ENCODE measurements around the gene PLEKHN1. TPM values are rescaled to one million over a fixed set of nuclear protein-coding genes. Genes with fewer than 3 reads are reported as not detected.
"Not testable (repeated sequence)": the region's sequence is repeated elsewhere in the genome, so short reads cannot be mapped to it uniquely, and the experiment has no call there.

Gene PLEKHN1
- total RNA-seq, 1 donor from 2014 or later, result 0.40 TPM

- peak; percentile 12 for ATAC-seq
- DNase-seq (ENCODE audit: low spot score), result no peak
- intact Hi-C loops (cut with DNase I), result loop anchor here (5.0 kb wide), 1 partner anchor 82 kb away; no protein-coding TSS in a partner anchor
Observed at GRCh38 chr1:980602-981395, 14.5 kb downstream of the PLEKHN1 start.

- DNase-seq (ENCODE audit: low spot score), result no peak
- no peak for ATAC-seq
- intact Hi-C loops (cut with DNase I), result loop anchor here (5.0 kb wide), 1 partner anchor 81 kb away; no protein-coding TSS in a partner anchor
Observed at GRCh38 chr1:981491-981954, 15.2 kb downstream of the PLEKHN1 start.

- intact Hi-C loops (cut with DNase I), result loop anchor here (5.0 kb wide), 1 partner anchor 80 kb away; no protein-coding TSS in a partner anchor
- ATAC-seq, result peak; percentile 4
- no peak for DNase-seq (ENCODE audit: low spot score)
Observed at GRCh38 chr1:981955-982558, 15.8 kb downstream of the PLEKHN1 start, which contains the start of gene PERM1. TSS of gene PERM1 (minus strand) at chr1:982093. CDS start at chr1:981029, 1,064 bp downstream.

- DNase-seq (ENCODE audit: low spot score) (no peak), ATAC-seq (no peak)
- intact Hi-C loops (cut with DNase I), result loop anchor here (5.0 kb wide), 1 partner anchor 79 kb away; no protein-coding TSS in a partner anchor
Observed at GRCh38 chr1:982765-983436, 16.6 kb downstream of the PLEKHN1 start.

- intact Hi-C loops (cut with DNase I), result loop anchor here (5.0 kb wide), 1 partner anchor 78 kb away; no protein-coding TSS in a partner anchor
- DNase-seq (ENCODE audit: low spot score), result no peak
- ATAC-seq, result peak; percentile 60
Observed at GRCh38 chr1:983798-984475, 17.7 kb downstream of the PLEKHN1 start.

GRCh38 chr1:984476-984814 lies 18.2 kb downstream of the PLEKHN1 start:
- intact Hi-C loops (cut with DNase I), result loop anchor here (5.0 kb wide), 1 partner anchor 78 kb away; no protein-coding TSS in a partner anchor
- no peak for ATAC-seq
- no peak for DNase-seq (ENCODE audit: low spot score)

- ATAC-seq (no peak), DNase-seq (ENCODE audit: low spot score) (no peak)
- intact Hi-C loops (cut with DNase I), result no loop called here
Observed at GRCh38 chr1:985126-985525, 18.8 kb downstream of the PLEKHN1 start.

GRCh38 chr1:988061-988460 lies 21.8 kb downstream of the PLEKHN1 start:
- DNase-seq (ENCODE audit: low spot score); intact Hi-C loops (cut with DNase I); ATAC-seq: not testable (repeated sequence)

GRCh38 chr1:991275-991674 lies 25.0 kb downstream of the PLEKHN1 start:
- intact Hi-C loops (cut with DNase I); DNase-seq (ENCODE audit: low spot score); ATAC-seq: not testable (repeated sequence)

GRCh38 chr1:991895-992294 lies 25.6 kb downstream of the PLEKHN1 start:
- ATAC-seq (no peak), DNase-seq (ENCODE audit: low spot score) (no peak)
- intact Hi-C loops (cut with DNase I), result no loop called here

- ATAC-seq (no peak), DNase-seq (ENCODE audit: low spot score) (no peak)
- intact Hi-C loops (cut with DNase I), result no loop called here
Observed at GRCh38 chr1:992362-992761, 26.1 kb downstream of the PLEKHN1 start.

GRCh38 chr1:993379-993995 lies 27.2 kb downstream of the PLEKHN1 start:
- DNase-seq (ENCODE audit: low spot score), result no peak
- intact Hi-C loops (cut with DNase I), result no loop called here
- ATAC-seq, result no peak

- DNase-seq (ENCODE audit: low spot score); intact Hi-C loops (cut with DNase I); ATAC-seq: not testable (repeated sequence)
Observed at GRCh38 chr1:994546-994945, 28.3 kb downstream of the PLEKHN1 start.

GRCh38 chr1:995665-996633 lies 29.7 kb downstream of the PLEKHN1 start:
- DNase-seq (ENCODE audit: low spot score) (no peak), ATAC-seq (no peak)
- intact Hi-C loops (cut with DNase I), result no loop called here

GRCh38 chr1:996851-997712 lies 30.8 kb downstream of the PLEKHN1 start:
- intact Hi-C loops (cut with DNase I), result no loop called here
- DNase-seq (ENCODE audit: low spot score), result no peak
- ATAC-seq, result no peak

GRCh38 chr1:997713-997992 lies 31.4 kb downstream of the PLEKHN1 start:
- no peak for ATAC-seq
- DNase-seq (ENCODE audit: low spot score), result no peak
- intact Hi-C loops (cut with DNase I), result no loop called here

Measured in sciatic nerve (tissue), 2 donors.